ENCODE measurements around the gene DAPK2.
"Not testable (repeated sequence)": the region's sequence is repeated elsewhere in the genome, so short reads cannot be mapped to it uniquely, and the experiment has no call there.

Gene DAPK2

GRCh38 chr15:64089543-64090280 lies 43.4 kb upstream of the DAPK2 start:
- DNase-seq (ENCODE audit: low spot score): peak; percentile 49
- no peak for TF ChIP-seq CTCF (IDR thresholded peaks at IDR 0.05; ENCODE audit: extremely low read depth, missing control alignments)

DNA sequence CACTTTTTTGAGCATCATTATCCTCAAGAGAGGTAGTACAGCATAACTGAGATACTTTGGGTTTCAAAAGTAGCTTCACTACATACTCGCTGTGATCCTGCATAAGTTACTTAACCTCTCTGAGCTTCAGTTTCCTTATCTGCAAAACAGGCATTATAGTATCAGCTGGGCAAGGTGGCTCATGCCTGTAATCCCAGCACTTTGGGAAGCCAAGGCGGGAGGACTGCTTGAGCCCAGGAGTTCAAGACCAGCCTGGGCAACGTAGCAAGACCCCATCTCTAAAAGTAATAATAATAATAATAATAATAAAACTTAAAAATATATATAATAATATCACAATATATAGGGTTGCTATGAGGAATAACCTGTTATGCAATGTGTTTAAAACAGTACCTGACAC lies 36.5 kb upstream of the DAPK2 start:
- no peak for TF ChIP-seq CTCF (IDR thresholded peaks at IDR 0.05; ENCODE audit: extremely low read depth, missing control alignments)
- DNase-seq (ENCODE audit: low spot score): no peak

GRCh38 chr15:64073496-64073895 lies 27.2 kb upstream of the DAPK2 start:
- DNase-seq (ENCODE audit: low spot score): not testable (repeated sequence)

GRCh38 chr15:64072812-64073211 lies 26.5 kb upstream of the DAPK2 start:
- TF ChIP-seq CTCF (IDR thresholded peaks at IDR 0.05; ENCODE audit: extremely low read depth, missing control alignments): no peak
- DNase-seq (ENCODE audit: low spot score): no peak

GRCh38 chr15:64071931-64072765 lies 25.9 kb upstream of the DAPK2 start:
- TF ChIP-seq CTCF (IDR thresholded peaks at IDR 0.05; ENCODE audit: extremely low read depth, missing control alignments): no peak
- no peak for DNase-seq (ENCODE audit: low spot score)

GRCh38 chr15:64070965-64071851 lies 24.9 kb upstream of the DAPK2 start:
- DNase-seq (ENCODE audit: low spot score): no peak
- no peak for TF ChIP-seq CTCF (IDR thresholded peaks at IDR 0.05; ENCODE audit: extremely low read depth, missing control alignments)

GRCh38 chr15:64070106-64070505 lies 23.8 kb upstream of the DAPK2 start:
- TF ChIP-seq CTCF (IDR thresholded peaks at IDR 0.05; ENCODE audit: extremely low read depth, missing control alignments): no peak
- DNase-seq (ENCODE audit: low spot score): no peak
